22Rv1 (cell line): ENCODE data around the gene GSS.
A peak's percentile ranks its signal among the peaks of the same experiment; 100 is the strongest.

Source experiments
- H3K27ac ChIP-seq: fragments of 450-650 bp; 2 replicates; pipeline ENCODE4 v1.5.1; 2017
- ZFX ChIP-seq: fragments of 450-650 bp; IDR thresholded peaks from 2 replicates; pipeline ENCODE4 v1.6.1; 2017; ENCODE audit warnings: antibody characterized with exemption, borderline replicate concordance
- TF ChIP-seq, protein P1 (sequence below): fragments of 450-650 bp; IDR thresholded peaks from 2 replicates; pipeline ENCODE4 v1.5.1; 2017; ENCODE audit warnings: mild to moderate bottlenecking

The GSS gene

DNA sequence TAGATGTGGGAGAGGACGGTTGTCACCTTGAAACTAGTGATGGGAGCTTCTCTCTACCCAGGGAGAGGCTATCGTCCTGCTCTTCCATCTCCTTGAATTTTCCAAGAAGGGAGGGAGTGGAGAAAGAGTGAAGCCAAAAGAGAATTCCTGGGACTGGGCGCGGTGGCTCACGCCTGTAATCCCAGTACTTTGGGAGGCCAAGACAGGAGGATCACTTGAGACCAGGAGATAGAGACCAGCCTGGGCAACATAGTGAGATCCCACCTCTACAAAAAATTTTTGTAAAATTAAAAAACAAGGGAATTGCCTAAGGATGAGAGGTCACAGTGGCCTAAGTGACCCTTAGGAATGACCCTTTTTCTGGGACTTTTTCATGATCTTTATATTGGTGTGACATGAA is 8.9 kb upstream of the GSS start:
- H3K27ac ChIP-seq: no peak overlapping the region
- TF ChIP-seq, protein P1, sequence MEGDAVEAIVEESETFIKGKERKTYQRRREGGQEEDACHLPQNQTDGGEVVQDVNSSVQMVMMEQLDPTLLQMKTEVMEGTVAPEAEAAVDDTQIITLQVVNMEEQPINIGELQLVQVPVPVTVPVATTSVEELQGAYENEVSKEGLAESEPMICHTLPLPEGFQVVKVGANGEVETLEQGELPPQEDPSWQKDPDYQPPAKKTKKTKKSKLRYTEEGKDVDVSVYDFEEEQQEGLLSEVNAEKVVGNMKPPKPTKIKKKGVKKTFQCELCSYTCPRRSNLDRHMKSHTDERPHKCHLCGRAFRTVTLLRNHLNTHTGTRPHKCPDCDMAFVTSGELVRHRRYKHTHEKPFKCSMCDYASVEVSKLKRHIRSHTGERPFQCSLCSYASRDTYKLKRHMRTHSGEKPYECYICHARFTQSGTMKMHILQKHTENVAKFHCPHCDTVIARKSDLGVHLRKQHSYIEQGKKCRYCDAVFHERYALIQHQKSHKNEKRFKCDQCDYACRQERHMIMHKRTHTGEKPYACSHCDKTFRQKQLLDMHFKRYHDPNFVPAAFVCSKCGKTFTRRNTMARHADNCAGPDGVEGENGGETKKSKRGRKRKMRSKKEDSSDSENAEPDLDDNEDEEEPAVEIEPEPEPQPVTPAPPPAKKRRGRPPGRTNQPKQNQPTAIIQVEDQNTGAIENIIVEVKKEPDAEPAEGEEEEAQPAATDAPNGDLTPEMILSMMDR: no peak
- TF ChIP-seq ZFX: no peak

GRCh38 chr20:34956751-34957472 is 1.3 kb upstream of the GSS start:
- H3K27ac ChIP-seq: no peak overlapping the region
- TF ChIP-seq, protein P1: no peak
- TF ChIP-seq ZFX: no peak

- TF ChIP-seq ZFX: no peak
- TF ChIP-seq, protein P1: peak; percentile 43
- H3K27ac ChIP-seq: peak overlapping the region; percentile 91
Observed at GRCh38 chr20:34956041-34956458, 444 bp upstream of the GSS start.

GRCh38 chr20:34954904-34955230 is 739 bp downstream of the GSS start:
- TF ChIP-seq, protein P1: no peak
- no peak for TF ChIP-seq ZFX
- H3K27ac ChIP-seq: peak overlapping the region; percentile 91

- H3K27ac ChIP-seq: peak overlapping the region; percentile 91
- no peak for TF ChIP-seq ZFX
- TF ChIP-seq, protein P1: no peak
Observed at GRCh38 chr20:34953960-34954359, 1.6 kb downstream of the GSS start.

DNA sequence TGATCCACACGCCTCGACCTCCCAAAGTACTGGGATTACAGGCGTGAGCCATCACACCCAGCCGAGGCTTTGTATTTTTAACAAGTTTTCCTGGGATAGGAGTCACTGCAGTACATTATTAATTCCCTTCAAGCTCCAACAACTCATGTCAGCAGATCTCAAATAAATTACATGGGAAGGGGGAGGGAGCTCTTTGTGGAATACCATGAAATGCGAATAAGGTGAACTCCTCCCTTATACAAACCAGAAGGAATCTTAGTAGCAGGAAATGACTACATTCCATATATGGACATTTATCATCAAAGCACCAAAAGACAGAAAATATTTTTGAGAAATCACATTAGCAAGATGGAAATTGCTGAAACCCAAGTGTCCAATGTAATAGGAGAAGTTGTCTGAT is 2.9 kb downstream of the GSS start:
- TF ChIP-seq ZFX: no peak
- TF ChIP-seq, protein P1: no peak
- peak overlapping the region; percentile 91; the same call in 1 of the 2 replicates for H3K27ac ChIP-seq

DNA sequence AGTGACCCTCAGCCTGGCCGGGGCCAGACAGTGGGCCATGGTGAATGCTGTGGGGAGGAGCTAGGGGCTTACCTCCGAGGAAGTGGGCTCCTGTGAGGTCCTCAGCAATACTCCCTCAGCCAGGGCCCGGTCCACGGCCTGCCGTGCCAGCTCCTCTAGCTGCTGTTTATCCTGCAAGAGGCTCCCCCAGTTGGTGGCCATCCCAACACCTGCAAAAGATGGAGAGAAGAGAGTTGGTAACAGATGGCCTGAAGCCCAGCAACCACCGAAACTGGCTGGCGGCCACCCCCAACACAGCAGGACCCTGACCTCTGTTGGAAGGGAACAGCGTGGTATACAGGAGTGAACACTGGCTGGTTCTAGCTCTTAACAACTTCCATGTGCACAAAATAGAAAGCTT is 4.0 kb downstream of the GSS start:
- TF ChIP-seq, protein P1: no peak
- TF ChIP-seq ZFX: no peak
- H3K27ac ChIP-seq: no peak overlapping the region
